ENCODE data around the gene GJB6.

GRCh38 chr13:20192158-20192835, 39.8 kb downstream of the GJB6 start:
- TF ChIP-seq CTCF (conservative IDR thresholded peaks at IDR 0.05; ENCODE audit: low read depth in 2 of 2) (no peak; a peak in 1 of 4 replicates), JUNB (IDR thresholded peaks at IDR 0.05; ENCODE audit: unreplicated experiment) (no peak), EZH2 (IDR thresholded peaks at IDR 0.05; ENCODE audit: low read depth, unreplicated experiment) (peak; percentile 83), POLR2AphosphoS5 (IDR thresholded peaks at IDR 0.05; ENCODE audit: low read depth) (no peak)
